Astrocyte of the spinal cord (primary cell): ENCODE measurements around the gene ANKRD33.

Experiments
- DNase-seq: peaks from one replicate; pipeline ENCODE4 v3.0.0; 2011; ENCODE audit warnings: low read depth, low spot score
- H3K4me3 ChIP-seq: 2 replicates; pipeline ENCODE4 v1.5.1; 2011; ENCODE audit warnings: low read depth, mild to moderate bottlenecking, low read length, moderate library complexity
- in situ Hi-C: cut with HindIII; loops from 2 replicates; pipeline ENCODE4 v1.10.0; 2017; ENCODE audit warnings: low sequenced_read_pairs
- TF ChIP-seq, protein P1 (sequence below): IDR thresholded peaks from 2 replicates; pipeline ENCODE4 v1.5.1; 2012; ENCODE audit warnings: low read depth, mild to moderate bottlenecking, low read length, inconsistent platforms

The ANKRD33 gene

DNA sequence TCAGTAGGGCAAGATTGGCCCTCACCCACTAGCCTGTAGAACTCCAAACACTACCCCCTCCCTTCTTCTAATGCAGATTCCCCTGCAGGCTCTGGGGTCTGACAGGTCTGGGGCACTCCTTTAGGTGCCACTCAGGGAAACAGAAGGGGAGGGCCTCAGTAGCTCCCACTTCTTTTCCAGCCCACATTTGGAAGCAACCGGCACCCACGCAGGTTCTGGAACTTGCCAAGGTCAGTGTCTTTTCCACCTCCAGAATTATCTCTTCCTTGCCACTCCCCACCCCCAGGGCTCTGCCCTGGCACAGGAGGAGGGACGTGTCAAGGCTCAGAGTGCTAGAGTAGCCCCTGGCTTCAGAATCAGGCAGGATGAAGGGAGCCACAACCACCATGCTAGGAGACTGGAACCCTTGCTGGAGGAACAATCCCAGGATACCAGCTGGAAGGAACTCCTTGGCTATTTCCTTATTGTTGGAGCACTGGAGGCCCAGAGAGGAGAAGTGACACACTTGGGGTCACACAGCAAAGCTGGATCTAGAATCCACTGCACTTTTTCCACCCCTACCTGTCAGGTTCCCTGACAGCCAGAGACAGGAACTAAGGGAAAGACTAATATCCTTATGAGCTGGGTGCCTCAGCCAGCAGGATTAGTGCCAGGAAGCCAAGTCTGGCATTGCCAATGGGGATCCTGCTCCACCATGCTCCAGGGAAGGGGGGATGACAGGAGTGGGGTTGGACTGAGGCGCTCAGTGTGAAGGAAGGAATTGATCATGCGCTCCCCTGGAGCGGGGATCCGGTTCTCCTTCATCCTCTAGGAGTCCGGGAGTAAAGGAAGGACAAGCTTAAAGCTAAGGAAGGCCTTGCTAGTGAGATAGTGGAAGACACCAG, 37.6 kb upstream of the ANKRD33 start:
- no peak overlapping the region for H3K4me3 ChIP-seq
- TF ChIP-seq, protein P1, sequence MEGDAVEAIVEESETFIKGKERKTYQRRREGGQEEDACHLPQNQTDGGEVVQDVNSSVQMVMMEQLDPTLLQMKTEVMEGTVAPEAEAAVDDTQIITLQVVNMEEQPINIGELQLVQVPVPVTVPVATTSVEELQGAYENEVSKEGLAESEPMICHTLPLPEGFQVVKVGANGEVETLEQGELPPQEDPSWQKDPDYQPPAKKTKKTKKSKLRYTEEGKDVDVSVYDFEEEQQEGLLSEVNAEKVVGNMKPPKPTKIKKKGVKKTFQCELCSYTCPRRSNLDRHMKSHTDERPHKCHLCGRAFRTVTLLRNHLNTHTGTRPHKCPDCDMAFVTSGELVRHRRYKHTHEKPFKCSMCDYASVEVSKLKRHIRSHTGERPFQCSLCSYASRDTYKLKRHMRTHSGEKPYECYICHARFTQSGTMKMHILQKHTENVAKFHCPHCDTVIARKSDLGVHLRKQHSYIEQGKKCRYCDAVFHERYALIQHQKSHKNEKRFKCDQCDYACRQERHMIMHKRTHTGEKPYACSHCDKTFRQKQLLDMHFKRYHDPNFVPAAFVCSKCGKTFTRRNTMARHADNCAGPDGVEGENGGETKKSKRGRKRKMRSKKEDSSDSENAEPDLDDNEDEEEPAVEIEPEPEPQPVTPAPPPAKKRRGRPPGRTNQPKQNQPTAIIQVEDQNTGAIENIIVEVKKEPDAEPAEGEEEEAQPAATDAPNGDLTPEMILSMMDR = no peak

DNA sequence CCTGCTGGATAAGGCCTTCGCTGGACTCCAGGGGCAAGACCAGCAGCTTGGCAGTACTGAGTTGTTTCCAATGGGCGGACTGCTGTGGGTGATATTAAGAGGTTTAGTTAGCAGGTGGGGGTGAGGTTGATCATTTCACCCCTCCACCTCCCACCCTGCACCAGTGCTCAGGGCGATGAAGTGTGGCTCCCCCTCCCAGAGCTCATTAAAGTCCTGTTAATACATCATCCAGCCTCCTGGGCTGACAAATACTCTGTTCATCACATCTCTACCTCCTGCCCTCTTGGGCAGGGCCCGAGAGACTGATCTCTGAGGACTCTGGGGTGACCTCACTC, 37.0 kb upstream of the ANKRD33 start:
- TF ChIP-seq, protein P1 = no peak
- no peak overlapping the region for H3K4me3 ChIP-seq
- DNase-seq = no peak
- in situ Hi-C loops = no loop called here

More for the DNA sequence above, 37.6 kb upstream of the ANKRD33 start:
- in situ Hi-C loops = no loop called here
- DNase-seq = no peak

DNA sequence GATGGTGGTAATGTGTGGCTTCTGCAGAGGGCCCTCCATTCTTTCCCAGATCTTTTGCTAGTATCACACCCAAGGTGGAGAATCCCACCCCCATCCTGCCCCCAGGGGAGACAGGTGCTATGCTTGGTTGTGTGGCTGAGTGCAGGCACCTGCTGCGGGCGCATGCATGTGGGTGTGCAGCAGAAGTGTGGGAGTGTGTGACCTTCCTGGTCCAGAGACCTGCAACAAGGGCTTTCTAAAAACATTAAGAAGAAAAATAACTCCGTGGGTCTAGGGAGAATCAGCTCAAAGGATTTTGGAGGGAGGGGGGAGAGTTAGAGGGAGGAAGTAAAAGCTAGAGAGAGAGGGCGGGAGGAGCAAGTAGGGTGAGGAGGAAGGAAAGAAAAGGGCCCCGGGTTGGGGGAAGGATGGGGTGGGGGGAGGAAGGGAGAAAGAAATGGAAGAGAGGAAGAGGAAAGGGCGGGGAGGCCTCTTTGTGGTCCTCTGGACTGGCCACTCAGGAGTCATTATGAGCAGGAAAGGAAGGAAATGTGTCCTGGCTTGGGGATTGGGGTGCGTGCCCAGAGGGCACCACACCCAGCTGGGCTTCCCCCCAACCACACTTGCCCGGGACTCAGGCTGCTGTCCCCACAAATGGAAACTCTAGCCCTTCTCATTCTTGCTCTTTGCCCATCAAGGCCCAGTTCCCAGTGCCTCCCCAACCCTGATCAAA, 36.3 kb upstream of the ANKRD33 start:
- TF ChIP-seq, protein P1 = no peak
- no peak for DNase-seq
- in situ Hi-C loops = no loop called here
- H3K4me3 ChIP-seq = no peak overlapping the region

DNA sequence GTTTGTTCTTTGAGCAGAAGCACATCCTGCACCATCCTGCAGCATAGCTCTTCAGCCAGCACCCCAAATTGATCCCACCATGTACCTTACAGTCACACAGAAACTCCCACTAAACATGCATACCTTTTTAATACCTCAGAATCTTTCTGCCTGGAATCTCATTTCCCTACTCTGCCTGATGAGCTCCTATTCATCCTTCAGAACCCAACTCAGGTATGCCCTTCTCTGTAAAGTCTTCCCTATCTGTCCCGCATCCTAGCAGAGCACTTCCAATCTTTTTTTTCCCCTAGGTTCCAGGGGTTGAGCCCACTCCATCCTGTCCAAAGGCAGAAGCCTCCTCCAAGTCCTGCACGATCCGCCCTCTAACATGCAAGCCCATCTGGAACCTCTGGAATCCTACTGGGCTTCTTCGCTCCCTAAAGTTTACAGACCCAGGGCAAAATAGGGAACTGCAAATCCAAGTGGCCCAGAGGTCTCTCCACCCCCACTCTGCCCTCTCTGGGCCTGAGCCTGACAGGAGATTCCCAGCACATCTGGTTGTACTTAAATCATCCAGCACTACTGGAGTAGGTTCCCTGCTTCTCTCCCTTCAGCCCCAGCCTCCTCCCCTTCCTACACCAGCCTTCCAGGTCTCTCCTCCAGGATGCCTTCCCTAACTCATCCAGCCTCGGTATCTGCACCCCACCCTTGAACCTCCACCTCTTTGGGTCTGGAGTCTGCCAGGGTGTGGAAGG, 35.3 kb upstream of the ANKRD33 start:
- in situ Hi-C loops = no loop called here
- DNase-seq = no peak
- H3K4me3 ChIP-seq = no peak overlapping the region
- TF ChIP-seq, protein P1 = no peak

DNA sequence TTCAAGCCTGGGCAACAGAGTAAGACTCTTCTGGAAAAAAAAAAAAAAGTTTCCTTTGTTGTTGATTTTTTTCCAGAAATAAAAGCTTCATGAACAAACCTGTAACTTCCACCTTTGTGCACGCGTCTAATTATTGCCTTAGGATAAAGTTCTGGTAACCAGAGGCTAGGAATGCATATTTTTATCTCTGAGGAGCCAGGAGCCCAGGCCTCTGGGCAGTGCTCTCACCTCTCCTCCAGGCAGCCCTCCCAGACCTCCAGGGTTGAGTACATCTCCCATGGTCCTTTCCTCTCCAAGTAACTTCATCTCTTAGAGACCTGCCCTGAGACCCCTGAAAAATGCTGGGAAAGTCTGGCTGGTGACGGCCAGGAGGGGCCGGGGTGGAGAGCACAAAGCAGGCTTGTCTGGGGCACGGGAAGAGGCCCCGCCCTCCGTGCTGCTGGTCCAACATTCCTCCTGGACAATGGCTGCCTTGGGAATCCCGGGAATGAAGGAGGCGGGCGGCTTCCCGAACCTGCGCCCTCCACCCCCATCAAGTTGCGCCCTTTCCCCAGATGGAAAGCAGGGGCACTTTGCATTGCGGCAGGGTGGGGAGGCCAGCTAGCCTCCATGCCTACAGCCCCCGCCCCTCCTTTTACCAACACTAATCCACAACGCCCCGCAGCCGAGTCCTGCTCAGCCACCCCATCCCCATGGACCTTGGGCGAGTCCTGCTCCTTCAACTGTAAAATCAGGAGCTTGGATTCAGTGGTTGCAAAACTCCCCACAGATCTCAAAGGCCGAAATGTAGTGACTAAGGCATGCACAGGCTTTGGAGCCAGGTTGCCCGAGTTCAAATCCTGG, 32.1 kb upstream of the ANKRD33 start:
- H3K4me3 ChIP-seq = peak overlapping the region; percentile 14
- TF ChIP-seq, protein P1 = no peak
- peak; percentile 20 for DNase-seq
- in situ Hi-C loops = no loop called here

DNA sequence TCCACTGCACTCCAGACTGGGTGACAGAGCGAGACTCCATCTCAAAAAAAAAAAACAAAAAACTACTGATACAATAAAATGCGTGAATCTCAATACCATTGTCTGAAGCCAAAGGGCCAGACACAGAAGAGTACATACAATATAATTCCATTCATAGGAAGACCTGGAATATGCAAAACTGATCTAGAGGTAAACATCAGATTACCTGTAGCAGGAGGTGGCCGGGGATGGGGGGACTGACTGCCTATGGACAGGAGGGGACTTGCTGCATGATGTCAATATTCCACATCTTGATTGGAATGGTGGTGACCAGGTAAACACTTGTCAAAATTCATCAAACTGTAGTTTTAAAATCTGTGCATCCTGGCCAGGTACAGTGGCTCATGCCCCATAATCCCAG, 26.9 kb upstream of the ANKRD33 start:
- TF ChIP-seq, protein P1 = no peak
- in situ Hi-C loops = no loop called here
- DNase-seq = no peak

More for the DNA sequence above, 26.9 kb upstream of the ANKRD33 start:
- no peak overlapping the region for H3K4me3 ChIP-seq
